Transverse colon (tissue), 4 donors: ENCODE measurements around the gene FOXP4. TPM values are rescaled to one million over a fixed set of nuclear protein-coding genes. Genes with fewer than 3 reads are reported as not detected.

Experiments
- DNase-seq: peaks from one replicate; pipeline ENCODE4 v3.0.0-alpha.2; 2019
- H3K27ac ChIP-seq, 4 donors: fragments of 200-600 bp; sonication (generic); 2 replicates each; pipeline ENCODE4 v1.5.1; 2016 to 2018; ENCODE audit warnings: inconsistent platforms in 4 of 4
- H3K27me3 ChIP-seq: fragments of 200-600 bp; sonication (generic); 2 replicates; pipeline ENCODE4 v1.5.1; 2017; ENCODE audit warnings: inconsistent platforms
- H3K36me3 ChIP-seq, 4 donors: fragments of 200-600 bp; sonication (generic); 2 replicates each; pipeline ENCODE4 v1.5.1; 2017 to 2019; ENCODE audit warnings: inconsistent platforms in 4 of 4
- H3K4me1 ChIP-seq, 4 donors: fragments of 200-600 bp; sonication (generic); 2 replicates each; pipeline ENCODE4 v1.5.1; 2017 to 2020; ENCODE audit warnings: inconsistent platforms in 4 of 4
- H3K4me3 ChIP-seq, 4 donors: fragments of 200-600 bp; sonication (generic); 1 replicate in 1 of 4; 2 replicates in 3 of 4; pipeline versions ENCODE4 v1.5.1 to v1.6.1; 2017 to 2019; ENCODE audit warnings: inconsistent platforms in 4 of 4
- H3K9me3 ChIP-seq, 2 donors: fragments of 200-600 bp; sonication (generic); 2 replicates each; pipeline ENCODE4 v1.5.1; 2017 to 2019; ENCODE audit warnings: inconsistent platforms in 2 of 2
- CTCF ChIP-seq, 5 experiments: fragments of 200-600 bp in 3 of 5; fragments of 450-650 bp in 2 of 5; sonication (generic) in 3 of 5; IDR thresholded peaks; 1 replicate in 2 of 5; 2 replicates in 3 of 5; pipeline ENCODE4 v1.5.1; 2016 to 2017; ENCODE audit warnings: antibody characterized with exemption in 5 of 5, inconsistent platforms in 3 of 5, mild to moderate bottlenecking in 2 of 5, moderate library complexity in 1 of 5
- EP300 ChIP-seq: sonication (generic); formaldehyde crosslinking; IDR thresholded peaks from one replicate; pipeline ENCODE4 v1.6.1; 2017; ENCODE audit warnings: antibody characterized with exemption, low read depth
- POLR2A ChIP-seq: fragments of 450-650 bp; IDR thresholded peaks from one replicate; pipeline ENCODE4 v1.6.1; 2016; ENCODE audit warnings: antibody characterized with exemption, mild to moderate bottlenecking, moderate library complexity
- POLR2AphosphoS5 ChIP-seq, 3 donors: sonication (generic); formaldehyde crosslinking; IDR thresholded peaks; one replicate each; pipeline ENCODE4 v1.6.1; 2016; ENCODE audit warnings: antibody characterized with exemption in 3 of 3
- WGBS, 2 donors: methylation state at CpG; one replicate each; pipeline ENCODE4 v1.1.5; 2018; ENCODE audit warnings: low coverage in 1 of 2; 5-methylcytosine and 5-hydroxymethylcytosine counted together
- in situ Hi-C, 4 donors: fragments of 200-750 bp; cut with MboI; loops; one replicate each; pipeline versions ENCODE4 v1.15.0 to v1.15.1; 2017; ENCODE audit warnings: low sequenced_read_pairs in 3 of 4, low pct_ligation_motif_present in 1 of 4, low pct_unique_long_range_greater_than_20kb in 1 of 4
- intact Hi-C: fragments of 100-400 bp; cut with DNase I; formaldehyde crosslinking; loops from one replicate; pipeline ENCODE4 v1.15.1; 2023; ENCODE audit warnings: low total_unique reads
- total RNA-seq, 4 donors: library from RNA; depleted of rRNA; stranded (reverse); fragments of >200 nt; gene quantifications; one replicate each; pipeline ENCODE4 v1.1.0, GENCODE V29; 2016

Gene FOXP4
- total RNA-seq, 4 donors from 2014 or later: 13.8 to 45.6 (median 17.2) TPM

GRCh38 chr6:41572613-41573012 lies 26.4 kb downstream of the FOXP4 start:
- Histone ChIP-seq H3K9me3 (no peaks in the 10 kb centered on the region), H3K36me3 (no peaks in the 10 kb centered on the region), H3K4me1 (peaks cover 1 to 38% (median 16%) of the 10 kb centered on the region in 4 donors), H3K4me3 (no peak overlapping the region), H3K27ac (peak overlapping the region in 1 of 4 donors; percentile 62), H3K27me3 (no peaks in the 10 kb centered on the region)
- no peak for DNase-seq
- in situ Hi-C loops (no loop called here), intact Hi-C loops (no loop called here)
- TF ChIP-seq EP300 (no peak), POLR2A (no peak), CTCF (IDR thresholded peaks at IDR 0.05) (no peak), POLR2AphosphoS5 (IDR thresholded peaks at IDR 0.05) (no peak)
- 21 to 89% methylated on average over 2 of the region's 2 CpGs for WGBS, 2 donors

- TF ChIP-seq CTCF (IDR thresholded peaks at IDR 0.05) (no peak), POLR2A (no peak), POLR2AphosphoS5 (IDR thresholded peaks at IDR 0.05) (no peak), EP300 (no peak)
- intact Hi-C loops: no loop called here
- H3K4me1 ChIP-seq: peaks cover 8 to 38% (median 19%) of the 10 kb centered on the region in 4 donors
- H3K4me3 ChIP-seq: no peak overlapping the region
- 90% methylated on average over 7 of the region's 7 CpGs; no CpG with 5 or more reads in 1 of the 2 donors for WGBS, 2 donors
- no peaks in the 10 kb centered on the region for H3K9me3 ChIP-seq
- no peaks in the 10 kb centered on the region for H3K36me3 ChIP-seq
- DNase-seq: no peak
- no peak overlapping the region for H3K27ac ChIP-seq
- in situ Hi-C loops: no loop called here
- no peaks in the 10 kb centered on the region for H3K27me3 ChIP-seq
Measured at GRCh38 chr6:41573276-41573675, 27.1 kb downstream of the FOXP4 start.

GRCh38 chr6:41573985-41574384 lies 27.8 kb downstream of the FOXP4 start:
- H3K27ac ChIP-seq: no peak overlapping the region
- TF ChIP-seq EP300: no peak
- no peak for TF ChIP-seq POLR2AphosphoS5 (IDR thresholded peaks at IDR 0.05)
- no peak for TF ChIP-seq POLR2A
- TF ChIP-seq CTCF (IDR thresholded peaks at IDR 0.05): no peak
- H3K27me3 ChIP-seq: no peaks in the 10 kb centered on the region
- in situ Hi-C loops (no loop called here), intact Hi-C loops (no loop called here)
- H3K4me3 ChIP-seq: no peak overlapping the region
- no peaks in the 10 kb centered on the region for H3K36me3 ChIP-seq
- 72 to 100% methylated on average over 1 of the region's 1 CpG for WGBS, 2 donors
- H3K4me1 ChIP-seq: peaks cover 15 to 39% (median 23%) of the 10 kb centered on the region in 4 donors
- DNase-seq: no peak
- H3K9me3 ChIP-seq: no peaks in the 10 kb centered on the region

- no peak overlapping the region for H3K4me3 ChIP-seq
- no peak for TF ChIP-seq CTCF (IDR thresholded peaks at IDR 0.05)
- TF ChIP-seq POLR2AphosphoS5 (IDR thresholded peaks at IDR 0.05): no peak
- TF ChIP-seq POLR2A: no peak
- TF ChIP-seq EP300: no peak
- in situ Hi-C loops (loop anchor here in 1 of 4 donors (25.0 kb wide), 1 partner anchor 163 kb away; no protein-coding TSS in a partner anchor), intact Hi-C loops (no loop called here)
- no peaks in the 10 kb centered on the region for H3K9me3 ChIP-seq
- no peak for DNase-seq
- H3K36me3 ChIP-seq: no peaks in the 10 kb centered on the region
- 49% methylated on average over 2 of the region's 2 CpGs; no CpG with 5 or more reads in 1 of the 2 donors for WGBS, 2 donors
- H3K27ac ChIP-seq: no peak overlapping the region
- H3K27me3 ChIP-seq: no peaks in the 10 kb centered on the region
- H3K4me1 ChIP-seq: peaks cover 18 to 35% (median 26%) of the 10 kb centered on the region in 4 donors
Measured at GRCh38 chr6:41575598-41575997, 29.4 kb downstream of the FOXP4 start.
